Neutrophil (primary cell): ENCODE results near the gene PROK1.

Source experiments
- H3K27ac ChIP-seq: fragments of 200-600 bp; sonication (generic); 2 replicates; pipeline ENCODE4 v1.5.1; 2016; ENCODE audit warnings: mild to moderate bottlenecking, moderate library complexity
- H3K27me3 ChIP-seq: fragments of 200-600 bp; sonication (generic); 2 replicates; pipeline ENCODE4 v1.6.0; 2016; ENCODE audit warnings: mild to moderate bottlenecking
- H3K36me3 ChIP-seq: fragments of 200-600 bp; sonication (generic); 2 replicates; pipeline ENCODE4 v1.5.1; 2017
- H3K4me1 ChIP-seq, 2 experiments: fragments of 200-600 bp in 1 of 2; sonication (generic) in 1 of 2; 1 replicate in 1 of 2; 2 replicates in 1 of 2; pipeline versions ENCODE4 v1.5.1 to v1.6.1; 2013 to 2016; ENCODE audit warnings: low read depth in 1 of 2, low read length in 1 of 2, mild to moderate bottlenecking in 1 of 2, moderate library complexity in 1 of 2; ENCODE audit not compliant: control insufficient read depth in 1 of 2, insufficient read depth in 1 of 2
- H3K4me3 ChIP-seq, 2 experiments: fragments of 200-600 bp in 1 of 2; sonication (generic) in 1 of 2; 1 replicate in 1 of 2; 2 replicates in 1 of 2; pipeline ENCODE4 v1.5.1; 2013 to 2016; ENCODE audit warnings: low read depth in 1 of 2, low read length in 1 of 2, mild to moderate bottlenecking in 1 of 2, moderate library complexity in 1 of 2
- H3K9me3 ChIP-seq: fragments of 200-600 bp; sonication (generic); 2 replicates; pipeline ENCODE4 v1.5.1; 2016
- TF ChIP-seq, protein P1 (sequence below): fragments of 200-600 bp; sonication (generic); IDR thresholded peaks from 2 replicates; pipeline ENCODE4 v1.5.1; 2016; ENCODE audit warnings: antibody characterized with exemption

PROK1 gene

GRCh38 chr1:110490791-110491451 lies 40.0 kb downstream of the PROK1 start:
- peaks cover 11% of the 10 kb centered on the region for H3K27me3 ChIP-seq
- no peaks in the 10 kb centered on the region for H3K36me3 ChIP-seq
- no peak overlapping the region for H3K27ac ChIP-seq
- H3K4me1 ChIP-seq, result no peaks in the 10 kb centered on the region
- TF ChIP-seq, protein P1, sequence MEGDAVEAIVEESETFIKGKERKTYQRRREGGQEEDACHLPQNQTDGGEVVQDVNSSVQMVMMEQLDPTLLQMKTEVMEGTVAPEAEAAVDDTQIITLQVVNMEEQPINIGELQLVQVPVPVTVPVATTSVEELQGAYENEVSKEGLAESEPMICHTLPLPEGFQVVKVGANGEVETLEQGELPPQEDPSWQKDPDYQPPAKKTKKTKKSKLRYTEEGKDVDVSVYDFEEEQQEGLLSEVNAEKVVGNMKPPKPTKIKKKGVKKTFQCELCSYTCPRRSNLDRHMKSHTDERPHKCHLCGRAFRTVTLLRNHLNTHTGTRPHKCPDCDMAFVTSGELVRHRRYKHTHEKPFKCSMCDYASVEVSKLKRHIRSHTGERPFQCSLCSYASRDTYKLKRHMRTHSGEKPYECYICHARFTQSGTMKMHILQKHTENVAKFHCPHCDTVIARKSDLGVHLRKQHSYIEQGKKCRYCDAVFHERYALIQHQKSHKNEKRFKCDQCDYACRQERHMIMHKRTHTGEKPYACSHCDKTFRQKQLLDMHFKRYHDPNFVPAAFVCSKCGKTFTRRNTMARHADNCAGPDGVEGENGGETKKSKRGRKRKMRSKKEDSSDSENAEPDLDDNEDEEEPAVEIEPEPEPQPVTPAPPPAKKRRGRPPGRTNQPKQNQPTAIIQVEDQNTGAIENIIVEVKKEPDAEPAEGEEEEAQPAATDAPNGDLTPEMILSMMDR, result no peak
- no peak overlapping the region for H3K4me3 ChIP-seq
- no peaks in the 10 kb centered on the region for H3K9me3 ChIP-seq

GRCh38 chr1:110492573-110492972 lies 41.6 kb downstream of the PROK1 start:
- no peak overlapping the region for H3K4me3 ChIP-seq
- H3K27me3 ChIP-seq, result peaks cover 11% of the 10 kb centered on the region
- TF ChIP-seq, protein P1, result no peak
- H3K27ac ChIP-seq, result no peak overlapping the region
- H3K36me3 ChIP-seq, result no peaks in the 10 kb centered on the region
- no peaks in the 10 kb centered on the region for H3K9me3 ChIP-seq
- H3K4me1 ChIP-seq, result no peaks in the 10 kb centered on the region

DNA sequence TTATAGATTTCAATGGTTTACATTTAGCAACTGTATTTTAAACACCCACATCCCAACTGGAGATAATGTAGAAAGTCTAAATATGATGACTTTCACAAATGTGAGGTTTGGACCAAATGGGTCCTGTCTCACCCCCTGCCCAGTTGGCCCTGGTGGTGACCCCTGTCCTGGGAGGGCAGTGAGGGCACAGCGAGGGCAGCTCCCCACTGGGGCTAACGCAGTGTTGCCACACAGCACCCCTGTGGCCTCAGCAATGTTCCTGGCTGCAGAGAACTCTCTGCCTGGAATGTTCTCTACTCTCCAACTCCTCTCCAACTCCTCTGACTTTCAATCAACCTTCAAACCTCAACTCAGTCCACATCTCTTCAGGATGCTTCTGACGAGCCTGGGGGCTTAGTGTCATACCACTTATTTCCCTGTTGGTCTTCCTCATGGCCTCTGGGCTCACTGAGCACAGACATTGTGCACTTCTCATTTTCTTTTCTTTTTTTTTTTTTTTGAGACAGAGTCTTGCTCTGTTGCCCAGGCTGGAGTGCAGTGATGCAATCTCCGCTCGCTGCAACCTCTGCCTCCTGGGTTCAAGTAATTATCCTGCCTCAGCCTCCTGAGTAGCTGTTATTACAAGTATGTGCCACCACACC lies 42.2 kb downstream of the PROK1 start:
- no peaks in the 10 kb centered on the region for H3K36me3 ChIP-seq
- no peak overlapping the region for H3K4me3 ChIP-seq
- H3K4me1 ChIP-seq, result no peaks in the 10 kb centered on the region
- TF ChIP-seq, protein P1, result no peak
- no peak overlapping the region for H3K27ac ChIP-seq
- no peaks in the 10 kb centered on the region for H3K9me3 ChIP-seq
- peaks cover 11% of the 10 kb centered on the region for H3K27me3 ChIP-seq

DNA sequence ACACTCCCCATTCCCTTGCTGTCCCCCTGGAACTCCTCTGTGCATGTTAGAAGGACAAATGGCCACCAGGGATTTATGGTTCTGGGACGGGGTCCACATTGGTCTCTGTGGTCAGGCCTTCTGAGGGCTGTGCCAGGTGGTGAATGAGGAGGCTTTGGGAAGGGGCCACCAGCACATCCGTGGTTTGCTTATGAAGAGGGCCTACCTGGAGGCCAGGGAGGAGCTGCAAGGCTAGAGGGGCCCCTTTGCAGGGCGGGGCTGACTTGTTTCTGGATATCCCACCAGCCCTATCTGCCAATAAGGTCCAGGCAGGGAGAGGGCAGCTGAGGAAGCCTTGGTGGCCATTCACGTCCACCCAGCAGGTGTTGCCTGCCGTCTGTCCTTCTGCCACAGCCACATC lies 43.1 kb downstream of the PROK1 start:
- TF ChIP-seq, protein P1, result no peak
- Histone ChIP-seq H3K36me3 (no peaks in the 10 kb centered on the region), H3K9me3 (no peaks in the 10 kb centered on the region), H3K27me3 (peaks cover 11% of the 10 kb centered on the region), H3K4me3 (no peak overlapping the region), H3K27ac (no peak overlapping the region), H3K4me1 (no peaks in the 10 kb centered on the region)

DNA sequence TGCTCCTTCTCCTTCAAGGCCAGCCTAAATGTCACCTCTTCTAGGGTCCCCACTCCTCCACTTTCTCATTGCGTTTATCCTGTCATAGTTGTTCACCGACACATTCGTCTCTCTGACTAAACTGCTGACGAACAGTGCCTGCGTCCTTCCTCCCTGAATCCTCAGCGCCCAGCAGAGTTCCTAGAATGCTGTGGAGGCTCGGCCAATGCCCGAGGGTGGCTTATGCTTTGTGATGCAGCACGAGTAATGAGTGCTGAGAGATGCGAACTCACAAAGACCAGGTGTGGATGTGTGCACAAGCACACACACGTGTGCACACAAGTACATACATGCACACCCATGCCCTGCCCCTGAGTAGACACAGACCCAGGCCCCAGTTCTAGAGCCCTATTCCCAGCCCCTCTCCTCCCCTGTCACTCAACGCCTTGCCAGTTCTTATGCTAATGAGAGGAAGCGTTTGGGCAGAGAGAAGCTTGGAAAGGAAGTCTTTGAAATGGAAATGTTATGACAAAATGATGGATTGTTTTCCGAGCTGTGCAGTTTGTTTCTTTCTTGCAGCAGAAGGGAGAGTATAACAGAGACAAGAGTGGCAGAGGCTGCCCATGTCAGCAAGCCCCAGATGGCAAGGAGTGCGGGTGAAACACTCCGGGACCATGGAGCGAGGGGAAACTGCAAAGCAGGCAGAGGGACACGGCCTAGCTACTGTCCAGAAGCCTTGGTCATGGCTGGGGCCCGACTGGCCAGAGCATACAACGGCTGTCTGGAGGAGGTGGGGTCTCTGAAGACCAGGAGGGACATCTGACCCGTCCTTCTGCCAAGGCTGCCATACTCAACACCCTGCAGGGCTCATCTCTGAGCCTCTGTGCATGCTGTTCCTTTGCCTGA lies 43.8 kb downstream of the PROK1 start:
- Histone ChIP-seq H3K36me3 (no peaks in the 10 kb centered on the region), H3K9me3 (no peaks in the 10 kb centered on the region), H3K4me1 (no peaks in the 10 kb centered on the region), H3K27me3 (peaks cover 11% of the 10 kb centered on the region), H3K4me3 (no peak overlapping the region), H3K27ac (no peak overlapping the region)
- TF ChIP-seq, protein P1, result no peak
